T-helper 17 cell (primary cell): ENCODE results near the gene PDCD11. TPM values are rescaled to one million over a fixed set of nuclear protein-coding genes. Genes with fewer than 3 reads are reported as not detected.
"Not testable (repeated sequence)": the region's sequence is repeated elsewhere in the genome, so short reads cannot be mapped to it uniquely, and the experiment has no call there.

ENCODE experiments used
- ATAC-seq: fragments of 150-1000 bp; cut with Tn5 transposase; 2 replicates; pipeline ENCODE4 v1.10.0; 2021; ENCODE audit warnings: mild to moderate bottlenecking, moderate library complexity
- DNase-seq, 3 donors: peaks; one replicate each; pipeline versions ENCODE4 v3.0.0 to v3.0.0-alpha.2; 2020 to 2021
- H3K9me3 ChIP-seq: one replicate; pipeline ENCODE4 v1.7.0; 2013; ENCODE audit warnings: low read length, mild to moderate bottlenecking; ENCODE audit not compliant: control insufficient read depth, poor library complexity, severe bottlenecking
- H3K27ac Mint-ChIP-seq: one replicate; pipeline ENCODE4 v1.8.0; 2022; ENCODE audit warnings: mild to moderate bottlenecking, moderate library complexity, mixed read lengths
- H3K27me3 Mint-ChIP-seq: one replicate; pipeline ENCODE4 v1.8.0; 2022; ENCODE audit warnings: mixed read lengths
- H3K36me3 Mint-ChIP-seq: one replicate; pipeline ENCODE4 v1.8.0; 2022; ENCODE audit warnings: low read depth, mixed read lengths
- H3K4me1 Mint-ChIP-seq: one replicate; pipeline ENCODE4 v1.8.0; 2022; ENCODE audit warnings: mild to moderate bottlenecking, mixed read lengths
- H3K4me3 Mint-ChIP-seq: one replicate; pipeline ENCODE4 v1.8.0; 2022; ENCODE audit warnings: mild to moderate bottlenecking, moderate library complexity, mixed read lengths
- total RNA-seq, 4 donors: library from RNA in 2 of 4; stranded (reverse) in 2 of 4; gene quantifications; one replicate each; pipeline ENCODE4 v1.2.3 and lab custom pipeline; 2022 to 2026

PDCD11 gene
- total RNA-seq (10 to 100 TPM; 18.7 to 29.7 TPM), total RNA-seq (lab: John Stamatoyannopoulos, UW) (68.3 to 147 reads per million in 2 donors)

- Mint-ChIP-seq H3K27ac (peak within 1 kb of the TSS; percentile 96), H3K4me3 (peak within 1 kb of the TSS; percentile 99), H3K36me3 (peaks cover 7% of the 10 kb centered on the region), H3K27me3 (no peaks in the 10 kb centered on the region), H3K4me1 (peaks cover 41% of the 10 kb centered on the region)
- no peaks in the 10 kb centered on the region for H3K9me3 ChIP-seq
- DNase-seq (peak; percentile 84 to 89 (median 86)), ATAC-seq (peak; percentile 99)
Observed at GRCh38 chr10:103396067-103396788, at the start of gene PDCD11, which contains the start of gene ATP5MK. Gene PDCD11 (plus strand): TSS chr10:103396626. CDS start chr10:103398427, 1,801 bp downstream. Gene ATP5MK (minus strand): TSS chr10:103396475. CDS start chr10:103392457, 4,018 bp downstream.

- peak overlapping the region; percentile 93 for H3K4me3 Mint-ChIP-seq
- no peak for DNase-seq
- H3K27me3 Mint-ChIP-seq = no peaks in the 10 kb centered on the region
- H3K9me3 ChIP-seq = no peaks in the 10 kb centered on the region
- H3K27ac Mint-ChIP-seq = peak overlapping the region; percentile 65
- H3K4me1 Mint-ChIP-seq = peaks cover 5% of the 10 kb centered on the region
- H3K36me3 Mint-ChIP-seq = no peaks in the 10 kb centered on the region
- ATAC-seq = no peak
Observed at GRCh38 chr10:103350175-103350516, 46.3 kb upstream of the PDCD11 start.

GRCh38 chr10:103350517-103351260 lies 45.7 kb upstream of the PDCD11 start, which contains the start of gene PCGF6:
Gene PCGF6 (minus strand): TSS chr10:103351140. CDS start chr10:103351066, 74 bp downstream.
- Mint-ChIP-seq H3K4me3 (peak within 1 kb of the TSS; percentile 93), H3K27ac (peak within 1 kb of the TSS; percentile 65), H3K4me1 (peaks cover 5% of the 10 kb centered on the region), H3K36me3 (no peaks in the 10 kb centered on the region), H3K27me3 (no peaks in the 10 kb centered on the region)
- H3K9me3 ChIP-seq = no peaks in the 10 kb centered on the region
- ATAC-seq (peak; percentile 87), DNase-seq (peak; percentile 49 to 59 (median 52))

- no peak for ATAC-seq
- Mint-ChIP-seq H3K27me3 (no peaks in the 10 kb centered on the region), H3K4me3 (no peak overlapping the region), H3K27ac (no peak overlapping the region), H3K36me3 (no peaks in the 10 kb centered on the region), H3K4me1 (peaks cover 5% of the 10 kb centered on the region)
- no peak for DNase-seq
- H3K9me3 ChIP-seq = no peaks in the 10 kb centered on the region
Observed at GRCh38 chr10:103353281-103353680, 43.1 kb upstream of the PDCD11 start.

GRCh38 chr10:103354567-103354966 lies 41.9 kb upstream of the PDCD11 start:
- ATAC-seq, H3K27ac Mint-ChIP-seq, DNase-seq, H3K36me3 Mint-ChIP-seq, H3K27me3 Mint-ChIP-seq, H3K9me3 ChIP-seq, H3K4me3 Mint-ChIP-seq, H3K4me1 Mint-ChIP-seq: not testable (repeated sequence)

GRCh38 chr10:103355906-103356599 lies 40.4 kb upstream of the PDCD11 start:
- Mint-ChIP-seq H3K27me3 (no peaks in the 10 kb centered on the region), H3K27ac (no peak overlapping the region), H3K36me3 (no peaks in the 10 kb centered on the region), H3K4me3 (no peak overlapping the region), H3K4me1 (no peaks in the 10 kb centered on the region)
- no peaks in the 10 kb centered on the region for H3K9me3 ChIP-seq
- ATAC-seq (no peak), DNase-seq (no peak)

GRCh38 chr10:103359493-103359892 lies 36.9 kb upstream of the PDCD11 start:
- H3K36me3 Mint-ChIP-seq, H3K4me3 Mint-ChIP-seq, H3K27me3 Mint-ChIP-seq, H3K9me3 ChIP-seq, DNase-seq, H3K4me1 Mint-ChIP-seq, H3K27ac Mint-ChIP-seq, ATAC-seq: not testable (repeated sequence)

- H3K4me3 Mint-ChIP-seq, H3K36me3 Mint-ChIP-seq, H3K9me3 ChIP-seq, ATAC-seq, H3K27ac Mint-ChIP-seq, H3K27me3 Mint-ChIP-seq, H3K4me1 Mint-ChIP-seq, DNase-seq: not testable (repeated sequence)
Observed at GRCh38 chr10:103360791-103361190, 35.6 kb upstream of the PDCD11 start.

- DNase-seq (no peak), ATAC-seq (no peak)
- Mint-ChIP-seq H3K4me3 (peak overlapping the region; percentile 98), H3K27me3 (no peaks in the 10 kb centered on the region), H3K36me3 (peaks cover 2% of the 10 kb centered on the region), H3K4me1 (peaks cover 7% of the 10 kb centered on the region), H3K27ac (peak overlapping the region; percentile 93)
- H3K9me3 ChIP-seq = no peaks in the 10 kb centered on the region
Observed at GRCh38 chr10:103367379-103367781, 29.0 kb upstream of the PDCD11 start.

- Mint-ChIP-seq H3K27me3 (no peaks in the 10 kb centered on the region), H3K27ac (peak within 1 kb of the TSS; percentile 93)
- ATAC-seq = peak; percentile 73
Observed at GRCh38 chr10:103367782-103368518, 28.5 kb upstream of the PDCD11 start, which contains the start of gene TAF5. Gene TAF5 (plus strand): TSS chr10:103367976. CDS start chr10:103367990, 14 bp downstream.

GRCh38 chr10:103373544-103373943 lies 22.9 kb upstream of the PDCD11 start:
- Mint-ChIP-seq H3K4me1 (peaks cover 18% of the 10 kb centered on the region), H3K36me3 (peaks cover 13% of the 10 kb centered on the region), H3K27me3 (no peaks in the 10 kb centered on the region), H3K4me3 (no peak overlapping the region), H3K27ac (peak overlapping the region; percentile 63)
- no peak for DNase-seq
- ATAC-seq = no peak
- H3K9me3 ChIP-seq = no peaks in the 10 kb centered on the region

More at GRCh38 chr10:103367782-103368518, 28.5 kb upstream of the PDCD11 start, which contains the start of gene TAF5:
- H3K9me3 ChIP-seq = no peaks in the 10 kb centered on the region
- H3K36me3 Mint-ChIP-seq = peaks cover 2% of the 10 kb centered on the region
- DNase-seq = peak; percentile 75 to 80 (median 79)
- peaks cover 7% of the 10 kb centered on the region for H3K4me1 Mint-ChIP-seq
- peak within 1 kb of the TSS; percentile 98 for H3K4me3 Mint-ChIP-seq

GRCh38 chr10:103374263-103374662 lies 22.2 kb upstream of the PDCD11 start:
- peak overlapping the region; percentile 73 for H3K27ac Mint-ChIP-seq
- ATAC-seq = no peak
- H3K9me3 ChIP-seq = no peaks in the 10 kb centered on the region
- DNase-seq = no peak
- H3K27me3 Mint-ChIP-seq = no peaks in the 10 kb centered on the region
- no peak overlapping the region for H3K4me3 Mint-ChIP-seq
- peaks cover 16% of the 10 kb centered on the region for H3K4me1 Mint-ChIP-seq
- peaks cover 13% of the 10 kb centered on the region for H3K36me3 Mint-ChIP-seq
